PC-9 (cell line): ENCODE measurements around the gene PTPRM. TPM values are rescaled to one million over a fixed set of nuclear protein-coding genes. Genes with fewer than 3 reads are reported as not detected.

ENCODE experiments used
- BruUV-seq: library from RNA; stranded (reverse); fragments of 400-500 nt; replicated peaks from 2 replicates; lab custom pipeline; 2021; lab: Mats Ljungman, UMichigan
- CTCF ChIA-PET: fragments of 300-600 bp; sonication (Branson Sonifier 250); formaldehyde crosslinking; loops from one replicate; lab custom pipeline; 2022; ENCODE audit warnings: antibody characterized with exemption; lab: Charles Lee
- POLR2A ChIA-PET: fragments of 300-600 bp; sonication (Branson Sonifier 250); formaldehyde crosslinking; loops from one replicate; lab custom pipeline; 2022; ENCODE audit warnings: antibody characterized with exemption; ENCODE audit not compliant: unreplicated experiment; lab: Charles Lee
- DNase-seq, 2 experiments: peaks; one replicate each; pipeline versions ENCODE4 v3.0.0 to v3.0.0-alpha.2; 2015 to 2022; ENCODE audit warnings: mixed read lengths in 1 of 2
- H2AFZ ChIP-seq: fragments of 200-600 bp; sonication (generic); 2 replicates; pipeline ENCODE4 v1.8.1; 2017; ENCODE audit warnings: antibody characterized with exemption
- H3F3A ChIP-seq: fragments of 200-600 bp; sonication (generic); 2 replicates; pipeline ENCODE4 v1.8.1; 2017; ENCODE audit warnings: antibody characterized with exemption, mild to moderate bottlenecking, low read depth; ENCODE audit not compliant: insufficient read depth
- H3K27ac ChIP-seq: fragments of 200-600 bp; sonication (generic); 2 replicates; pipeline ENCODE4 v1.6.1; 2016; ENCODE audit warnings: mixed run types
- H3K27me3 ChIP-seq: fragments of 200-600 bp; sonication (generic); 2 replicates; pipeline ENCODE4 v1.6.1; 2016; ENCODE audit warnings: low read depth, mixed run types; ENCODE audit not compliant: insufficient read depth
- H3K36me3 ChIP-seq: fragments of 200-600 bp; sonication (generic); 2 replicates; pipeline ENCODE4 v1.6.1; 2016; ENCODE audit warnings: low read depth, mixed run types
- H3K4me1 ChIP-seq: fragments of 200-600 bp; sonication (generic); replicated peaks from 2 replicates; pipeline ENCODE4 v1.6.1; 2016; ENCODE audit warnings: mixed run types; ENCODE audit not compliant: insufficient read depth
- H3K4me2 ChIP-seq: fragments of 200-600 bp; sonication (generic); 2 replicates; pipeline ENCODE4 v1.6.1; 2017; ENCODE audit warnings: mixed run types
- H3K4me3 ChIP-seq: fragments of 200-600 bp; sonication (generic); 2 replicates; pipeline ENCODE4 v1.6.1; 2016; ENCODE audit warnings: mixed run types
- H3K79me2 ChIP-seq: fragments of 200-600 bp; sonication (generic); 2 replicates; pipeline ENCODE4 v1.6.1; 2017; ENCODE audit warnings: low read depth, mixed run types
- H3K9me2 ChIP-seq: fragments of 200-600 bp; sonication (generic); 2 replicates; pipeline ENCODE4 v1.8.1; 2017; ENCODE audit warnings: mild to moderate bottlenecking; ENCODE audit not compliant: insufficient read depth
- H3K9me3 ChIP-seq: fragments of 200-600 bp; sonication (generic); 2 replicates; pipeline ENCODE4 v1.8.1; 2016; ENCODE audit warnings: low read depth; ENCODE audit not compliant: insufficient read depth
- H4K20me1 ChIP-seq: fragments of 200-600 bp; sonication (generic); 2 replicates; pipeline ENCODE4 v1.8.1; 2017; ENCODE audit not compliant: insufficient read depth
- EZH2 ChIP-seq: fragments of 200-600 bp; sonication (generic); IDR thresholded peaks from 2 replicates; pipeline ENCODE4 v1.8.0; 2017; ENCODE audit warnings: antibody characterized with exemption, low read depth
- intact Hi-C: fragments of 100-400 bp; cut with micrococcal nuclease; formaldehyde crosslinking; loops from one replicate; pipeline ENCODE4 v1.10.0; 2022; ENCODE audit not compliant: unreplicated experiment
- total RNA-seq: library from RNA; stranded (reverse); gene quantifications from 2 replicates; pipeline ENCODE4 v1.2.3, GENCODE V29; 2021
- TF ChIP-seq, protein P1 (sequence below): fragments of 200-600 bp; sonication (generic); conservative IDR thresholded peaks from 2 replicates; pipeline ENCODE4 v1.6.1; 2017; ENCODE audit warnings: mixed run types, antibody characterized with exemption, mild to moderate bottlenecking, moderate library complexity

Gene PTPRM
- total RNA-seq, 1 experiment from 2014 or later = 32.5 TPM

DNA sequence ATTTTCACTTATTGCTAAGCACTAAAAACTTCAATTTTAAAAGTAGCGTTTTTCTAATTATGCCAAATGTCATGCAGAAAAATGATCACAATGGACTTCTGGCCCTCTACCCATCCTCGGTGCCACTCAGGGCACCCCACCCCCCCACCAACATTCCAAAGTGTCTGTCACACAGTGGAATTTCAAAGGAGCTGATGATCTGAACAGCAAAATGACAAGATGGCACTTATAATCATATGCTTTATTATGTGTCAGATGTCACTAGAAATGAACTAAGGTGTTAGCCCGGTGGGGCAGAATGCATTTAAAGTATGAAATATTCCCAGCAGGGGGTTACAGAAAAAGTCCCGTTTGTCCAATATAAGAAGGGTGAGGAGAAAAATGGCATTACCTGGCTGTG is 681.5 kb downstream of the PTPRM start:
- Histone ChIP-seq H3K9me3 (no peaks in the 10 kb centered on the region), H3K27ac (no peak overlapping the region), H3K27me3 (no peaks in the 10 kb centered on the region), H2AFZ (no peak overlapping the region), H3K4me2 (no peak overlapping the region), H3K79me2 (no peaks in the 10 kb centered on the region), H3F3A (no peaks in the 10 kb centered on the region), H3K36me3 (no peaks in the 10 kb centered on the region), H4K20me1 (no peaks in the 10 kb centered on the region), H3K9me2 (no peaks in the 10 kb centered on the region), H3K4me3 (no peak overlapping the region), H3K4me1 (no peaks in the 10 kb centered on the region)
- intact Hi-C loops = no loop called here
- CTCF ChIA-PET = no interaction called here
- POLR2A ChIA-PET = no interaction called here
- no TSS peak for BruUV-seq
- no peak for DNase-seq
- TF ChIP-seq EZH2 = no peak
- TF ChIP-seq, protein P1, sequence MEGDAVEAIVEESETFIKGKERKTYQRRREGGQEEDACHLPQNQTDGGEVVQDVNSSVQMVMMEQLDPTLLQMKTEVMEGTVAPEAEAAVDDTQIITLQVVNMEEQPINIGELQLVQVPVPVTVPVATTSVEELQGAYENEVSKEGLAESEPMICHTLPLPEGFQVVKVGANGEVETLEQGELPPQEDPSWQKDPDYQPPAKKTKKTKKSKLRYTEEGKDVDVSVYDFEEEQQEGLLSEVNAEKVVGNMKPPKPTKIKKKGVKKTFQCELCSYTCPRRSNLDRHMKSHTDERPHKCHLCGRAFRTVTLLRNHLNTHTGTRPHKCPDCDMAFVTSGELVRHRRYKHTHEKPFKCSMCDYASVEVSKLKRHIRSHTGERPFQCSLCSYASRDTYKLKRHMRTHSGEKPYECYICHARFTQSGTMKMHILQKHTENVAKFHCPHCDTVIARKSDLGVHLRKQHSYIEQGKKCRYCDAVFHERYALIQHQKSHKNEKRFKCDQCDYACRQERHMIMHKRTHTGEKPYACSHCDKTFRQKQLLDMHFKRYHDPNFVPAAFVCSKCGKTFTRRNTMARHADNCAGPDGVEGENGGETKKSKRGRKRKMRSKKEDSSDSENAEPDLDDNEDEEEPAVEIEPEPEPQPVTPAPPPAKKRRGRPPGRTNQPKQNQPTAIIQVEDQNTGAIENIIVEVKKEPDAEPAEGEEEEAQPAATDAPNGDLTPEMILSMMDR = no peak

DNA sequence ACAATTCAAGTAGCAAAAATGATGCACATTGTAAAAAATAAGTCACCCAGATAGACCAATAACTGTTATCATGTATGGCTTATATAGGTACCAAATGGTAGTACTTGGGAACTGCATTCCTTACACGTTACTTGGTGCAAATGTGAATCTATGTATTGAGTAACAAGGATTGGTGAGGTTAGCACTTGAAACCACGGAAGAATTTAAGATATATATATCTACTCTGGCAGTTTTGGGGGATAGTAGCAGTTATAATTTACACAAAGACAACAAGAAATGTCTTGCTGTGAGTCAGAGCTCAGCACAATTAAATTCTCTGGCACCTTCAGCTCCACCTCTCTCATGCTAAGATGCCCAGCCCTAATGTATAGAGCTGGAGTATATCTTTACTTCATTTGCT is 682.7 kb downstream of the PTPRM start:
- Histone ChIP-seq H3K27me3 (no peaks in the 10 kb centered on the region), H3K9me3 (no peaks in the 10 kb centered on the region), H3K4me1 (no peaks in the 10 kb centered on the region), H3F3A (no peaks in the 10 kb centered on the region), H2AFZ (no peak overlapping the region), H3K27ac (no peak overlapping the region), H4K20me1 (no peaks in the 10 kb centered on the region), H3K9me2 (no peaks in the 10 kb centered on the region), H3K36me3 (no peaks in the 10 kb centered on the region), H3K4me2 (no peak overlapping the region), H3K4me3 (no peak overlapping the region), H3K79me2 (no peaks in the 10 kb centered on the region)
- intact Hi-C loops = no loop called here
- ChIA-PET CTCF (no interaction called here), POLR2A (no interaction called here)
- no TSS peak for BruUV-seq
- TF ChIP-seq EZH2 = no peak
- TF ChIP-seq, protein P1 = no peak
- DNase-seq = no peak

DNA sequence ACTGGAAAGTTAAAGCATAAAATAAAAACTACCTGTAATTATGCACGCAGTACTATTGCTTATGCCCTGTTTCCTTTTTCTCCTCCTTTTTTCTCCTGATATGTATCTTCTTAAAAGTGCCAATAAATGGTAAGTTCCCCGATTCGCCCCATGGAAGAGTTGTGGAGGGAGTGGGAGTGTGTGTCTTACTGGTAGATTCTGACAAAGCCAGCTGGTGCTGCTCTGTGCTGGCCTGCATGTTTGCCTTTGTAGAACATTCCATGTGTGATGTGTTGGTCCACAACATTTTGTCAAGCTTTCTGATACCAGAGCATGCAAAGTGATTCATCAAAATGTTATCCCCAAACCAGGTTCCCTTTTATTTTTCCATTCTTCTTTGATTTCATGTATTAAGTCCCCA is 685.3 kb downstream of the PTPRM start:
- ChIA-PET CTCF (no interaction called here), POLR2A (no interaction called here)
- Histone ChIP-seq H3K4me3 (no peak overlapping the region), H2AFZ (no peak overlapping the region), H3K4me2 (no peak overlapping the region), H3K27me3 (no peaks in the 10 kb centered on the region), H3K9me2 (no peaks in the 10 kb centered on the region), H4K20me1 (no peaks in the 10 kb centered on the region), H3K9me3 (no peaks in the 10 kb centered on the region), H3K36me3 (no peaks in the 10 kb centered on the region), H3K79me2 (no peaks in the 10 kb centered on the region), H3K27ac (no peak overlapping the region), H3K4me1 (no peaks in the 10 kb centered on the region), H3F3A (no peaks in the 10 kb centered on the region)
- intact Hi-C loops = no loop called here
- TF ChIP-seq EZH2 = no peak
- TF ChIP-seq, protein P1 = no peak
- BruUV-seq = no TSS peak
- no peak for DNase-seq
